ENCODE data around the gene TPSAB1.

Gene TPSAB1

DNA sequence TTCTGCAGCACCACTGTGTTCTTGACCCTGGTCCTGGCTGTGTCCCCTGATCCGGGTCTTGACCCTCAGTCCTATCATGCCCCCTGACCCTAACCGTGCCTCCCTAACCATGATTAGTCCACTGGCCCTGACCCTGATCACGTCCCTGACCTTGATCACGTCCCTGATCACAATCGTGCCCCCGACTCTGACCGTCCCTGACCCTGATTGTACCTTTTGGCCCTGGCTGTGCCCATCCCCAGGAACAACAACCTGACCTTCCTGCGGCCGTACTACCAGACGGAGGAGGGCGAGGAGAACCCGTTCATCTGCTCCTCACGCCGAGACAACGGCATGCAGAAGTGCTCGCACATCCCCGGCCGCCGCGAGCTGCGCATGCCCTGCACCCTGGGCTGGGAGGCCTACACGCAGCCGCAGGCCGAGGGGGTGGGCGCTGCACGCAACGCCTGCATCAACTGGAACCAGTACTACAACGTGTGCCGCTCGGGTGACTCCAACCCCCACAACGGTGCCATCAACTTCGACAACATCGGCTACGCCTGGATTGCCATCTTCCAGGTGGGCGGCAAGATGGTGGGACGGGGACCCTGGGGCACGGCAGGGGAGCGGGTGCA, 40.4 kb upstream of the TPSAB1 start:
- TF ChIP-seq, protein P1, sequence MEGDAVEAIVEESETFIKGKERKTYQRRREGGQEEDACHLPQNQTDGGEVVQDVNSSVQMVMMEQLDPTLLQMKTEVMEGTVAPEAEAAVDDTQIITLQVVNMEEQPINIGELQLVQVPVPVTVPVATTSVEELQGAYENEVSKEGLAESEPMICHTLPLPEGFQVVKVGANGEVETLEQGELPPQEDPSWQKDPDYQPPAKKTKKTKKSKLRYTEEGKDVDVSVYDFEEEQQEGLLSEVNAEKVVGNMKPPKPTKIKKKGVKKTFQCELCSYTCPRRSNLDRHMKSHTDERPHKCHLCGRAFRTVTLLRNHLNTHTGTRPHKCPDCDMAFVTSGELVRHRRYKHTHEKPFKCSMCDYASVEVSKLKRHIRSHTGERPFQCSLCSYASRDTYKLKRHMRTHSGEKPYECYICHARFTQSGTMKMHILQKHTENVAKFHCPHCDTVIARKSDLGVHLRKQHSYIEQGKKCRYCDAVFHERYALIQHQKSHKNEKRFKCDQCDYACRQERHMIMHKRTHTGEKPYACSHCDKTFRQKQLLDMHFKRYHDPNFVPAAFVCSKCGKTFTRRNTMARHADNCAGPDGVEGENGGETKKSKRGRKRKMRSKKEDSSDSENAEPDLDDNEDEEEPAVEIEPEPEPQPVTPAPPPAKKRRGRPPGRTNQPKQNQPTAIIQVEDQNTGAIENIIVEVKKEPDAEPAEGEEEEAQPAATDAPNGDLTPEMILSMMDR (IDR thresholded peaks at IDR 0.05), result no peak
- H3K4me1 ChIP-seq (ENCODE audit: control insufficient read depth in 1 of 2, insufficient read depth in 1 of 2, low read depth in 1 of 2, low read length in 1 of 2), result no peaks in the 10 kb centered on the region
- no peaks in the 10 kb centered on the region for H3K9me3 ChIP-seq
- peaks cover 9% of the 10 kb centered on the region for H3K27me3 ChIP-seq
- no peak overlapping the region for H3K4me3 ChIP-seq (ENCODE audit: low read depth in 1 of 2, low read length in 1 of 2)
- H3K36me3 ChIP-seq, result no peaks in the 10 kb centered on the region
- H3K27ac ChIP-seq, result no peak overlapping the region

DNA sequence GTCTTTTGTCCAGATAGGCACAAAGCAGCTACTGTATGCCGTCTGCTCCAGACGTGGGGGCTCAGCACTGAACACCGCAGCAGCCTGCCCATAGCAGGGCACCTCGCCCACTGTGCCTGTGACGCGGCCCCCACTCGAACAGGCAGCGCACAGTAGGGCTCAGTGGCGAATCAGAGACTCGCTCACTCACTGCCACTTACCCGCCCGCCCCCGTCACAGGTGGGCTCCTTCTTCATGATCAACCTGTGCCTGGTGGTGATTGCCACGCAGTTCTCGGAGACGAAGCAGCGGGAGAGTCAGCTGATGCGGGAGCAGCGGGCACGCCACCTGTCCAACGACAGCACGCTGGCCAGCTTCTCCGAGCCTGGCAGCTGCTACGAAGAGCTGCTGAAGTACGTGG, 39.1 kb upstream of the TPSAB1 start:
- TF ChIP-seq, protein P1 (IDR thresholded peaks at IDR 0.05), result no peak

DNA sequence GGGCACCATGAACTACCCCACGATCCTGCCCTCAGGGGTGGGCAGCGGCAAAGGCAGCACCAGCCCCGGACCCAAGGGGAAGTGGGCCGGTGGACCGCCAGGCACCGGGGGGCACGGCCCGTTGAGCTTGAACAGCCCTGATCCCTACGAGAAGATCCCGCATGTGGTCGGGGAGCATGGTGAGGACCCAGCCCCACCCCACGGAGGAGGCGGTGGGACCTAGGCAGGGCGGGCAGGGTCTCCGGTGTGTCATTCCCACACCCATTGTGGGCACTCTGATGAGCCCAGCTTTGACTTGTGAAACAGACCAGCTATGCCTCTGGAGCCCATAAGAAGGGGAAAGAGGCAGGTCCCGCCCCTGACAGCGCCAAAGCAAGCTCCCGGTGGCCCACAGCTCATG, 38.2 kb upstream of the TPSAB1 start:
- Histone ChIP-seq H3K36me3 (no peaks in the 10 kb centered on the region), H3K4me1 (ENCODE audit: control insufficient read depth in 1 of 2, insufficient read depth in 1 of 2, low read depth in 1 of 2, low read length in 1 of 2) (no peaks in the 10 kb centered on the region), H3K4me3 (ENCODE audit: low read depth in 1 of 2, low read length in 1 of 2) (no peak overlapping the region), H3K9me3 (no peaks in the 10 kb centered on the region), H3K27me3 (no peaks in the 10 kb centered on the region), H3K27ac (no peak overlapping the region)
- TF ChIP-seq, protein P1 (IDR thresholded peaks at IDR 0.05), result no peak

More for the DNA sequence above, 39.1 kb upstream of the TPSAB1 start:
- Histone ChIP-seq H3K9me3 (no peaks in the 10 kb centered on the region), H3K4me1 (ENCODE audit: control insufficient read depth in 1 of 2, insufficient read depth in 1 of 2, low read depth in 1 of 2, low read length in 1 of 2) (no peaks in the 10 kb centered on the region), H3K36me3 (no peaks in the 10 kb centered on the region), H3K4me3 (ENCODE audit: low read depth in 1 of 2, low read length in 1 of 2) (no peak overlapping the region), H3K27me3 (no peaks in the 10 kb centered on the region), H3K27ac (no peak overlapping the region)

DNA sequence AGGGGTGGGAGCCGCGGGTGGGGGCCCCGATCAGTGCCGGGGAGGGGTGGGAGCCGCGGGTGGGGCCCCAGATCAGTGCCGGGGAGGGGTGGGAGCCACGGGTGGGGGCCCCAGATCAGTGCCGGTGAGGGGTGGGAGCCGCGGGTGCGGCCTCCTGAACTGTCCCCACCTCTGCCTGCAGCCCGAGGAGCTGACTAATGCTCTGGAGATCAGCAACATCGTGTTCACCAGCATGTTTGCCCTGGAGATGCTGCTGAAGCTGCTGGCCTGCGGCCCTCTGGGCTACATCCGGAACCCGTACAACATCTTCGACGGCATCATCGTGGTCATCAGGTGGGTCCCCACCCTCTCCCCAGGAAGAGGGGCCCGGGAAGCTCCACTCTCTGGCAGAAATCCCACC, 35.6 kb upstream of the TPSAB1 start:
- H3K27ac ChIP-seq, result no peak overlapping the region
- H3K27me3 ChIP-seq, result no peaks in the 10 kb centered on the region
- H3K4me3 ChIP-seq (ENCODE audit: low read depth in 1 of 2, low read length in 1 of 2), result no peak overlapping the region
- TF ChIP-seq, protein P1 (IDR thresholded peaks at IDR 0.05), result no peak
- H3K9me3 ChIP-seq, result no peaks in the 10 kb centered on the region
- H3K4me1 ChIP-seq (ENCODE audit: control insufficient read depth in 1 of 2, insufficient read depth in 1 of 2, low read depth in 1 of 2, low read length in 1 of 2), result no peaks in the 10 kb centered on the region
- H3K36me3 ChIP-seq, result no peaks in the 10 kb centered on the region

DNA sequence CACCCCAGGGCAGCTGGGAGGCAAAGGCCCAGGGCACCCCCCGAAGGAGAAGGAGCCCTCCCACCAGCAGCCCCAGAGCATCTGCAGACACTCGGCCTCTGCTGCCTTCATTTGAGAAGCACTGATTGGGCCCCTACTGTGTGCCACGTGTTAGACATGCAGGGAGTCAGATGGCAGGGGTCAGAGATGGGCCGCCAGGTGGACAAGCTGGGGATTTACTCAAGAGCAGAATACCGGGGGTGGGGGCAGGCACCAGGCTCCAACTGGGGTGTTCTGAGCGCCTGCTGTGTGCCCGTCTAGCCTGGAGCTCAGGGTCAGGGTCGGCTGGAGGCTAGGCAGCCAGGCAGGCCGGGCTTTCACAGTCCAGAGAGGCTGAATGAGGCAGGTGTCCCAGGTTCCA, 34.2 kb upstream of the TPSAB1 start:
- H3K4me1 ChIP-seq (ENCODE audit: control insufficient read depth in 1 of 2, insufficient read depth in 1 of 2, low read depth in 1 of 2, low read length in 1 of 2), result no peaks in the 10 kb centered on the region
- H3K4me3 ChIP-seq (ENCODE audit: low read depth in 1 of 2, low read length in 1 of 2), result no peak overlapping the region
- no peaks in the 10 kb centered on the region for H3K9me3 ChIP-seq
- no peaks in the 10 kb centered on the region for H3K27me3 ChIP-seq
- no peak overlapping the region for H3K27ac ChIP-seq
- H3K36me3 ChIP-seq, result no peaks in the 10 kb centered on the region
- TF ChIP-seq, protein P1 (IDR thresholded peaks at IDR 0.05), result no peak
